Right renal pelvis (tissue), 4 donors: ENCODE results near the gene FGR. TPM values are rescaled to one million over a fixed set of nuclear protein-coding genes. Genes with fewer than 3 reads are reported as not detected.

Experiments used
- DNase-seq, 4 donors: peaks; one replicate each; pipeline ENCODE4 v3.0.0-alpha.2; 2013; ENCODE audit warnings: low read depth in 4 of 4, low spot score in 3 of 4, missing footprints in 1 of 4
- polyA plus RNA-seq, 4 donors: library from polyadenylated mRNA; unstranded; fragments of 120-200 nt; gene quantifications; one replicate each; pipeline ENCODE4 v1.2.1, GENCODE V29; 2013; ENCODE audit not compliant: insufficient read length in 4 of 4

The FGR gene
- polyA plus RNA-seq, 4 donors, result 1.4 to 2.1 (median 1.8) TPM

DNA sequence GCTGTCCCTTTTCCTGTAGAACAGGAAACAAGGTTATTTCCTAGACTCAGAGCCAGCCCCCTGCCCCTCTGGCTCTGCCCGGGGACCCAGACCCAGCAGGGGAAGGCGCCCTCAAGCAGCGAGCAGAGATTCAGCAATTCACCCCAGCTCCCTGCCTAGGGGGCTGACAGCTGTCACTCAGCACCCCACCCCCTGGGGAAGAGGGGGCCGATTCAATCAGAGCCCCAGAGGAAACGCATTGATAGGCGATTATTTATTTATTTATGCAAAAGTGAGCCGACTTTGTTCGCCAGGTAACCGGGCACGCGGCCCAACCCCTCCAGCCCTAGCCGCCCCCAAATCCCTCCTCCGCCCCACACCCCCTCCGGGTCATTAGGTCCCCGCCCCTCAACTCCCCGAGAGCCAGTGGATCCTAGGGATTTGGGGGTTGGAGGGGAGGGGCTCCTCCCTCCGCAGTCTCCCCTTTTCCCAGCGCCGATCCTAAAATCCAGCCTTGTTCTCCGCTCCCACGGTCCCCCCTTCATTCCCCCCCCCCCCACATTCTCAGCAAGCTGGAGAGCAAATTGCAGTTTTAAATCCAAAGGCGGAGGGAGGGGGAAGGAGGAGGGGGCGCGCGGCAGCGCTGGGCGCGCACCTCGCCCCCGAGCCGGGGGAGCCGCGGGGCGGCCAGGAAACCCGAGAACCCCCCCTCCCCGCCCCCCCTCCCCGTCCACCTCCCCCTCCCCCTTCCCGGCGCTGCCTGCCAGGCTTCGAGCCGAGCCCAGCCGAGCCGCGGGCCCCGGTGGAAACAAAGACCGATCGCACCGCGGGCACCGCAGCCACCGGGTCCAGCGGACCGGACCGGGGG lies 32.3 kb downstream of the FGR start:
- DNase-seq, result no peak

- DNase-seq, result no peak
Measured at GRCh38 chr1:27601771-27602461, 33.1 kb downstream of the FGR start.

- no peak for DNase-seq
Measured at GRCh38 chr1:27601321-27601770, 33.6 kb downstream of the FGR start.

GRCh38 chr1:27600498-27601175 lies 34.3 kb downstream of the FGR start:
- DNase-seq, result no peak

GRCh38 chr1:27599605-27600497 lies 35.1 kb downstream of the FGR start:
- no peak for DNase-seq

GRCh38 chr1:27598902-27599528 lies 36.0 kb downstream of the FGR start:
- no peak for DNase-seq

DNA sequence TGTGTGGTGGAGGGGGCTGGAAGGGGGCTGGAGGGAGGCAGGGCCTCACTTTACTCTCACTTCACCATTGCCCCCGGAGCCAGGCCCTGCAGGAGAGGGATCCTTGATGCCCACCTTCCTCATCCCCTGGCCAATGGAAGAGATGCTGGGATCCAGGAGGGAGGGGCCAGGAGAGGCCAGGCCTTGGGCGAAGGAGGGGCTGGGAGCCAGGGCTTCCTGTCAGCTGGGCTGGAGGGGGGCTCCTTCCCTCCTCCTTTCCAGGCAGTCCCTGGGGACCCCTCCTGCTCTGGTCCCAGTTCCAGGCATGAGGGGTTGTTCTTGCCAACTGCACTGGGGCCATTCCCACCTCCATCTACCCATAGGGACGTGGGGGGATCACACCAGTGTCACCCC lies 36.7 kb downstream of the FGR start:
- no peak for DNase-seq

DNA sequence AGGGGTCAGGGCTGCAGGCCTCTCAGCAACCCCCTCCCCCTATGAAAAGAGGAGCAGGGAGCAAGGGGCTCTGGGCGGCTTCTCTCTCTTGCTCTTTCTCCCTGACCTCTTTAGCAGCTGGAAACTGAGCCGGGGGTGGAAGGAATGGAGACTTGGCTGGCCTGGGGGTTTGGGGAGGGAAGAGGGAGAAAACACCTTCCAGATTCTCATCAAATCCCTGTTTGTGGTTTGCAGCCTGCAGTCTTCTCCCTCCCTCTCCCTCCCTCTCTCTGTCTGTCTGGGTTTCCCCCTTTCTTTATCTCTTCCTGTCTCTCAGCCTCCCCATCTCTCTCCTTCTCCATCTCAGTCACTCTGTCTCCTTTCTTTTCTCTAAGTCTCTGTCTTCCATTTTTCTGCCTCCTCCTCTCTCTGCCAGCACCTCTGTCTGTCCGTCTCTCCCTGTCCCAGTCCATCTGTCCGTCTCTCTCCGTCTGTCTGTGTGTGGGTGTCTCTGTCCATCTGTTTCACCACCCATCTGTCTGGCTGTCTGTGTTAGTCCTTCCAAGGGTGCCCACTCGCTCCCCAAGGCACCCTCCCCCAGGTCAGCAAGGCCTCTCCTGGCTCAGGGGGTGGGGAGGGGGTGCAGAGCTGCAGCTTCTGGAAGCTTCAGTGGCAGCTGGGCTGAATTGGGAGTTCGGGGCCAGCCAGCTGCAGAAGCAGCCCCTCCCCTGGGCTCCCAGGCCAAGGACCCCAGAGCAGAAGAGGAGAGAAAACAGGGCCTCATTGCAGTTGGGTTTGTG lies 37.3 kb downstream of the FGR start:
- DNase-seq, result no peak

GRCh38 chr1:27596986-27597385 lies 38.0 kb downstream of the FGR start:
- DNase-seq, result no peak

DNA sequence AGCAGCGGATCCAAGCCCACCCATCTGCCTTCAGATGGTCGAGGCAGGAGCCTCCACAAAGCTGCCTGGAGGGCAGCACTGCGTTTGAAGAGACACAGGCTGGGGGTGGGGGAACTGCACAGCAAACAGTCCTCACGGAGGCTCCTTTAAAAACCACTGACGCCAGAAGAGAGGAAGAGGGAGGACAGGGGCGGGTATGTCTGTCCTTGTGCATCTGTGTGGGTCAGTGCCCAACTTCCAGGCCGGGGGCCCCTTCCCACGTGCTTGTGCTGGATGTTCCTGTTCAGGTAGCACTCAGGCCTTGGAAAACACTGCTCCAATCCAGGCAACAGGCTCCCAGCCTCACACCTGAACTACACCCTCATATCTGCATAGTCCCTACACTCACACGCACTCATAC lies 38.7 kb downstream of the FGR start:
- DNase-seq, result no peak

DNA sequence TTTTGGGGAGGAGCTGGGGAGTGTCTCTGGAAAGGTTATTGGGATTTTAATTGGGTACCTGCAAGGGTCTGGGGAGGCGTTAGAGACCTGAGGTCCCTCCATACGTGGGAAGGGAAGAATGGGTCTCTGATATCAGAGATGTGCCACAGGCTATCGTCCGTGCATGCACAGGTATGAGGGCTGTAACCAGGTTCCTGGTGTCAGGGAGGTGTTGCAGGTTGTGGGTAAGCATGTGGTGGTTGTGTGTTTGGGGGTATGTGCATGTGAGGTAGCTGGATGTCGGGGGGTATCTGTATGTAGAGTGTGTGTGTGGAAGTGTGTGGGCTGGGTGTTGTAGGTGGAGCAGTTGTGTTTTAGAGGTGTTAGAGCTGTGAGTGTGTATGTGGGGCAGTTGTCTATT lies 39.4 kb downstream of the FGR start:
- DNase-seq, result no peak

GRCh38 chr1:27594564-27595510 lies 40.1 kb downstream of the FGR start:
- no peak for DNase-seq

- DNase-seq, result no peak
Measured at GRCh38 chr1:27593678-27594563, 41.1 kb downstream of the FGR start.

DNA sequence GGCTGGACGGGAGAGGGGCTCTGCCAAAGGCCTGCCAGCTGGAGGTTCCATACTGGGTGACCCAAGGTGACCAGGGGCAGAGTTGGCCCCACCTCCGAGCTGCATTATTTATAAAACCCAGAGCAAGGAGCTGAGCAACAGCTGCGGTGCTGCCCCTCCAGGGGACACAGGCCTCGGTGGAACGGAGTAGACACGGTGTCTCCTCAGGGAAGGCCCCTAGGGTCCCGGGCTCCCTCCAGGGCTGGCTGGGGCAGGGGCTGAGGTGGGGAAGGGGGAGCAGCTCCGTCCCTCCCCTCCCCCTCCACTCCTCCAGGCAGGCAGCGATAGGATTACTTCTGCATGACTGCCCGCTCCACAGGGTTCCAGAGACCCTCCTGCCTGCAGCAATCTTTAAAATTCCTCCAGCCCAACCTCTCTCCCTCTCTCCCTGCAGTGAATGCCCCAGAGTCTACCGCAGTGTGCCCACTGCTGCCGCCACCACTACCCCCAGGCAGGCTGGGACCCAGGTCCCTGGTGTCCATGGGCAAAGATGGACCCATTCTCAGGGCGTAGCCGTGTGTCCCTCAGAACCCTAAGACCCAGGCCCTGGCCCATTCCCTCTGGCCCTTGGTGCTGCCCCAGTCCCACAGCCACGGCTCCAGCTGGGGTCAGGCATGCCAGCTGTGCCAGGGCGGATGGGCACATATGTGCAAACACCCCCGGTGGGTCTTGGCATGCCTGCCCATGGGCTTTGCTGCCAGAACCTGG lies 41.9 kb downstream of the FGR start:
- DNase-seq, result no peak

GRCh38 chr1:27592232-27592930 lies 42.6 kb downstream of the FGR start:
- no peak for DNase-seq

GRCh38 chr1:27591622-27592021 lies 43.4 kb downstream of the FGR start:
- DNase-seq, result no peak
